K562 (cell line): Measurements from ENCODE around the gene A1BG. TPM values are rescaled to one million over a fixed set of nuclear protein-coding genes. Genes with fewer than 3 reads are reported as not detected.

ENCODE experiments used
- ATAC-seq: fragments of 200-7000 bp; cut with Tn5 transposase; 3 replicates; pipeline ENCODE4 v1.9.1; 2020; ENCODE audit warnings: moderate library complexity
- BruUV-seq: library from RNA; stranded (reverse); fragments of 400-500 nt; replicated peaks from 2 replicates; lab custom pipeline; 2021; lab: Mats Ljungman, UMichigan
- CTCF ChIA-PET: fragments of 300-600 bp; formaldehyde crosslinking; extraction: SDS; loops from one replicate; lab custom pipeline; 2021; ENCODE audit warnings: low intra/inter-chr PET ratio; lab: Yijun Ruan, JAX
- POLR2A ChIA-PET: fragments of 300-600, 350-650 bp; sonication (Branson Sonifier 250); formaldehyde crosslinking; extraction: SDS; loops from one replicate; lab custom pipeline; 2021; ENCODE audit warnings: antibody characterized with exemption, inconsistent platforms; lab: Yijun Ruan, JAX
- DNase-seq, 4 experiments: peaks; one replicate each; pipeline versions ENCODE4 v3.0.0 to v3.0.0-alpha.2; 2011 to 2018; ENCODE audit warnings: low spot score in 3 of 4, mixed read lengths in 3 of 4; ENCODE audit errors: extremely low read depth in 1 of 4
- FAIRE-seq: peaks from 2 replicates; lab custom pipeline; 2011; peaks lifted over from hg19 to GRCh38; lab: Jason Lieb, UNC
- H2AFZ ChIP-seq: 2 replicates; pipeline ENCODE4 v1.6.0; 2011; ENCODE audit warnings: low read depth, low read length, control low read depth, inconsistent platforms
- H3K27ac ChIP-seq: fragments of 200-600 bp; 3 replicates; pipeline ENCODE4 v1.8.0; 2011; ENCODE audit warnings: low read depth, mild to moderate bottlenecking, control low read depth, inconsistent platforms, low read length, moderate library complexity, mixed read lengths; ENCODE audit errors: extremely low read depth
- H3K27me3 ChIP-seq, 2 experiments: fragments of 300-600 bp in 1 of 2; 2 replicates in 1 of 2; 3 replicates in 1 of 2; pipeline versions ENCODE4 v1.6.0 to v1.8.0; 2011; ENCODE audit warnings: inconsistent platforms in 2 of 2, low read length in 2 of 2, mild to moderate bottlenecking in 1 of 2, mixed read lengths in 1 of 2, moderate library complexity in 1 of 2; ENCODE audit not compliant: control insufficient read depth in 2 of 2, insufficient read depth in 2 of 2
- H3K36me3 ChIP-seq: fragments of 300-600 bp; 3 replicates; pipeline ENCODE4 v1.8.0; 2011; ENCODE audit warnings: mild to moderate bottlenecking, low read length, inconsistent platforms; ENCODE audit not compliant: control insufficient read depth, insufficient read depth
- H3K4me1 ChIP-seq, 2 experiments: fragments of 200-600 bp in 1 of 2; replicated peaks in 1 of 2; 2 replicates in 1 of 2; 3 replicates in 1 of 2; pipeline versions ENCODE4 v1.5.1 to v1.8.0; 2011; ENCODE audit warnings: inconsistent platforms in 2 of 2, low read length in 2 of 2, mild to moderate bottlenecking in 1 of 2, mixed read lengths in 1 of 2, moderate library complexity in 1 of 2; ENCODE audit not compliant: control insufficient read depth in 2 of 2, insufficient read depth in 2 of 2
- H3K4me2 ChIP-seq: 2 replicates; pipeline ENCODE4 v1.6.1; 2011; ENCODE audit warnings: low read length, control low read depth, inconsistent platforms, mixed read lengths; ENCODE audit not compliant: insufficient read depth
- H3K4me3 ChIP-seq: fragments of 200-600 bp; sonication (generic), shearing (Covaris generic); 2 replicates; pipeline ENCODE4 v1.5.1; 2016; ENCODE audit warnings: control low read depth, inconsistent platforms
- H3K79me2 ChIP-seq: fragments of 200-600 bp; 3 replicates; pipeline ENCODE4 v1.8.0; 2011; ENCODE audit warnings: low read length, inconsistent platforms; ENCODE audit not compliant: control insufficient read depth, insufficient read depth
- H3K9ac ChIP-seq, 2 experiments: 2 replicates each; pipeline versions ENCODE4 v1.6.0 to v1.6.1; 2011; ENCODE audit warnings: low read depth in 2 of 2, low read length in 2 of 2, control low read depth in 1 of 2, inconsistent platforms in 1 of 2, mild to moderate bottlenecking in 1 of 2, mixed read lengths in 1 of 2; ENCODE audit not compliant: insufficient read depth in 1 of 2
- H3K9me1 ChIP-seq: one replicate; pipeline ENCODE4 v1.6.0; 2011; ENCODE audit warnings: inconsistent platforms, mild to moderate bottlenecking, low read length, moderate library complexity; ENCODE audit not compliant: control insufficient read depth, insufficient read depth
- H3K9me3 ChIP-seq: replicated peaks from 2 replicates; pipeline ENCODE4 v1.5.1; 2011; ENCODE audit warnings: low read depth, low read length, inconsistent platforms; ENCODE audit not compliant: control insufficient read depth, insufficient read depth
- H4K20me1 ChIP-seq: replicated peaks from 2 replicates; pipeline ENCODE4 v1.6.1; 2011; ENCODE audit warnings: low read length, inconsistent platforms, mixed read lengths; ENCODE audit not compliant: control insufficient read depth, insufficient read depth
- BRD9 ChIP-seq: fragments of 450-650 bp; IDR thresholded peaks from 2 replicates; pipeline ENCODE4 v1.6.1; 2018; ENCODE audit warnings: low read depth; ENCODE audit not compliant: partially characterized antibody
- FOXP4 ChIP-seq: sonication (generic); formaldehyde crosslinking; IDR thresholded peaks from 2 replicates; pipeline ENCODE4 v1.8.0; 2022; ENCODE audit warnings: mild to moderate bottlenecking, missing genetic modification reagents, borderline replicate concordance
- USF1 ChIP-seq: sonication (generic); formaldehyde crosslinking; IDR thresholded peaks from 2 replicates; pipeline ENCODE4 v1.9.0; 2022; ENCODE audit warnings: mild to moderate bottlenecking, missing genetic modification reagents
- WHSC1 ChIP-seq: IDR thresholded peaks from one replicate; pipeline ENCODE4 v1.6.1; 2012; ENCODE audit warnings: low read length, control low read depth, inconsistent platforms
- ZNF274 ChIP-seq: IDR thresholded peaks from 2 replicates; pipeline ENCODE4 v1.6.1; 2011; ENCODE audit warnings: low read depth, mild to moderate bottlenecking, low read length, moderate library complexity, borderline replicate concordance
- ZNF79 ChIP-seq: fragments of 250-450 bp; sonication (Bioruptor Pico); IDR thresholded peaks from 2 replicates; pipeline ENCODE4 v1.4.0; 2020; ENCODE audit warnings: low read depth, mild to moderate bottlenecking, moderate library complexity
- WGBS: fragments of 100-300 bp; shearing (Covaris generic); methylation state at CpG from one replicate; pipeline ENCODE4 v1.1.6; 2016; ENCODE audit warnings: low coverage, mixed read lengths; ENCODE audit not compliant: insufficient coverage; ENCODE audit errors: missing lambda C conversion rate; 5-methylcytosine and 5-hydroxymethylcytosine counted together
- in situ Hi-C: fragments of 300-500 bp; cut with MboI; formaldehyde crosslinking; loops from 4 replicates; pipeline ENCODE4 v1.15.0; 2018; ENCODE audit warnings: inconsistent platforms, mixed read lengths
- intact Hi-C: fragments of 100-400 bp; cut with micrococcal nuclease; formaldehyde crosslinking; loops from 2 replicates; pipeline ENCODE4 v1.14.2; 2022
- polyA plus RNA-seq, 8 experiments: library from polyadenylated mRNA; depleted of rRNA in 4 of 8; stranded (reverse) in 5 of 8; unstranded in 3 of 8; fragments of >200 nt; fragmentation: Nextera tagmentation in 2 of 8; fragmentation: Illumina TruSeq in 1 of 8; extraction: Ambion mirVana in 2 of 8; extraction: Trizol in 1 of 8; gene quantifications; 2 replicates each; pipeline versions ENCODE4 v1.2.1 to v1.2.3, GENCODE V29; 2011 to 2014; ENCODE audit warnings: inconsistent platforms in 1 of 8, missing spikeins in 1 of 8
- total RNA-seq, 7 experiments: library from RNA; depleted of rRNA in 6 of 7; stranded (reverse); fragments of >200 nt in 6 of 7; fragmentation: Illumina TruSeq in 2 of 7; extraction: Trizol in 2 of 7; gene quantifications; 2 replicates each; pipeline versions ENCODE4 v1.2.1 to v1.2.3, GENCODE V29; 2011 to 2021; ENCODE audit warnings: low replicate concordance in 1 of 7

A1BG gene
- total and polyA plus RNA-seq, 9 of the 15 experiments (the other 6 are each of a cell fraction or from before 2014, with no cell fraction given), result 0.10 to 19.8 (median 2.6) TPM

- POLR2A ChIA-PET, result interaction anchor here (0.9 kb wide), 2 partner anchors 11 to 19 kb away, joined by 3 to 5 read pairs; no protein-coding TSS in a partner anchor
- TF ChIP-seq BRD9, result no peak
- TF ChIP-seq USF1 (CRISPR knock-in tag), result no peak
- no peak for TF ChIP-seq ZNF274
- TF ChIP-seq ZNF79 (CRISPR knock-in tag), result no peak
- TF ChIP-seq FOXP4 (CRISPR knock-in tag), result no peak
- no peak for TF ChIP-seq WHSC1
- CTCF ChIA-PET, result no interaction called here
- H4K20me1 ChIP-seq, result peaks cover 7% of the 10 kb centered on the region
- peak overlapping the region in 1 of 2 experiments; percentile 77; a peak in 2 of 4 replicates for H3K9ac ChIP-seq
- BruUV-seq, result no TSS peak
- ATAC-seq, result no peak
- H3K4me1 ChIP-seq, result peaks cover 22 to 51% of the 10 kb centered on the region in 2 experiments
- no peak for FAIRE-seq
- no peaks in the 10 kb centered on the region for H3K27me3 ChIP-seq
- H3K4me3 ChIP-seq, result no peak overlapping the region
- 85% methylated on average over 6 of the region's 6 CpGs for WGBS
- peaks cover 44% of the 10 kb centered on the region for H3K79me2 ChIP-seq
- H3K36me3 ChIP-seq, result peaks cover 8% of the 10 kb centered on the region; the same call in 2 of the 3 replicates
- H3K9me1 ChIP-seq, result no peaks in the 10 kb centered on the region
- in situ Hi-C loops (no loop called here), intact Hi-C loops (no loop called here)
- H3K9me3 ChIP-seq, result no peaks in the 10 kb centered on the region
- no peak for DNase-seq
- H3K27ac ChIP-seq, result no peak overlapping the region
- no peak overlapping the region for H3K4me2 ChIP-seq
- no peak overlapping the region for H2AFZ ChIP-seq
Measured at GRCh38 chr19:58382997-58383603, 29.8 kb upstream of the A1BG start.
